GM19238 (cell line): ENCODE data around the gene AKT1.

ENCODE experiments used
- DNase-seq: peaks from one replicate; pipeline ENCODE4 v3.0.0; 2011; ENCODE audit warnings: low spot score; ENCODE audit not compliant: insufficient read length

The AKT1 gene

DNA sequence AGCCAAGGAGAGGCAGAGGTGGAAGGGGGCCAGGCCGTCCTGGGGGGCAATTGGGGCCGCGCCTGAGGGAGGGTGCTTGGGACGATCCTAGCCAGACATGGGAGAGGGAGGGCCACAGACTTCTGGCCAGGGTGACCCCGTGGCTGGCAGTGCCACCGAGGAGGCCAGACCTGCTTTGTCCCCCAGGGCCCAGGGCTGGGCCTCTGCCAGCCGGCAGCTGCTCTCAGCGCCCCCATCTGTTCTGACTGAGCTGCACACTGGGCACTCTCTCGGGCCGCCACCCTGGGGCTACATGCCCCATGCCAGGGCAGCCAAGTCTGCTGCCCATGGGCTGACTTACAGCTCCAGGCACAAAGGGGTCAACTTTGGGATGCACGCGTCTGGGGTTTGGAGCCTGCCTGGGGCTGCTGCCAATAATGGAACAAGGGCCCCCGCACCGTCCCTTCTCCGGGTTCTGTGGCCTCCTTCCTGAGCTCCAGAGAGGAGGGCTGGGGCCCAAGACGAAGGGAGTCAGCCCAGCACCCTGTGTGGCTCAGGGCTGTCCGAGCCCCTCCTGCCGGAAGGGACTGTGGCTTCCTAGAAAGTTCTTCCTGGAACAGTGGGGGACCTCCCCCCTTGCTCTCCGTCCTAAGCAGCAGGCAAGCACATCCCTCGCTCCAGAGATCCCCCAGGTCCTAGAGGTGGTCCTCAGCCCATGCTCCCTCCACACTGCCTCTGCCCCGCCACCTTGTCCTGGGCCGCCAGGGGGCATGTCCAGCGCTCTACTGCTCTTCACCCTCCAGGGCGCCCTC is 70.4 kb downstream of the AKT1 start:
- DNase-seq = no peak

DNA sequence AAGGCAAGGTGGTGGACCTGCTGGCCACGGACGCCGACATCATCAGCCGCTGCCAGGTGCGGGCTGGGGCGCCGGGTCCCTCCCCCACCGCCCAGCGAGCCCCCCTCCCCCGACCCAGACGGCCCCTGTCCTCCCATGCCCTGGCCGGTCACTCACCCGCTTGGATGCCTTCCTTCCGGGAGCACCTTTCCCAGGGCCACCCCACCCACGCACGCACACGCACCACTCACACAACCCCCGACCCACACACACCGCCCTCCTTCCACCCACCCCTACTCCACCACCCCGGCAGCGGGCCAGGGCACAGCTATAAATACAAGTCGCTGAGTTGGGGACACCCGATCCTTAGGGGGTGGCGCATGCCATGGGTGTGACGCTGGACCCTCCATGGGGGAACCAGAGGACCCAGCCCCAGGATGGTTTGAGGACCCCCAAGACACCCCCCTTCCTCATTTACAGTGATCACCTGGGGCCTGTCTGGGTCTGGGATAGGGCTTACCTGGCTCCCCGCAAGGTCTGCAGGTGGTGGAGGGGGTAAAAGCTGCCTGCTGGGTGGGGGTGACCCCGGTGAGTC is 71.1 kb downstream of the AKT1 start:
- DNase-seq = no peak

DNA sequence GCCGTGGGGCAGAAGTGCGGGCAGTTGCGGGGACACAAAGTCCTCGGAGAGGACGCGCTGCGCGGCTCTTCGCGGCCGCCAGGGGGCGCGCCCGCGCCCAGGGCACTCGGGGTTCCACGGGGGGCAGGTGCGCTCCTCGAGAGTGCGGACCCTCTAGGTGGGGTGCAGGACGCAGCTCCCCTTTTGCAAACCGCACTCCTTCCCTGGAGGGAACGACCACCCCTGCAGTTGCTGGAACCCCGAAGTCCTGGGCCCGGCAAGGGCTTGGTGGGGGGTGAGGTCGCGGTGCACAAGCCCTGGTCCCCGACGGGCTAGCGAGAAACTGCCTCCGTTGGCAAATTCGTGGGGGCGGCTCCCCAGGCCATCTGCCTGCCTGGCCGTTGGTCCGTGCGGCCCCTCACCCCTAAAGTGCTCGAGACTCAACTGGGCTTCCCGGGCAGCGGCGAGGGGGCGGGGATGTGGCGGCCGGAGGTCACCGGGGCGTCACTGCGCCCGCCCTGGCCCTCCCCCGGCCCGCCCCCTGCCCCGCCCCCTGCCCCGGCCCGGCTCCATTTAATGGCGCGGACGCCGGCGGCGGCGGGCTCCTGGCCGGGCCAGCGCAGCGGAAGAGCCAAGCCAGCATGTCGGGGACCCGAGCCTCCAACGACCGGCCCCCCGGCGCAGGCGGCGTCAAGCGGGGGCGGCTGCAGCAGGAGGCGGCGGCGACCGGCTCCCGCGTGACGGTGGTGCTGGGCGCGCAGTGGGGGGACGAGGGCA is 71.7 kb downstream of the AKT1 start, which contains the start of gene ADSS1:
TSS of gene ADSS1 (plus strand) at position 579 of the 756 bp plus-strand sequence. CDS start at position 621, 42 bp downstream.
- DNase-seq = peak; percentile 95

DNA sequence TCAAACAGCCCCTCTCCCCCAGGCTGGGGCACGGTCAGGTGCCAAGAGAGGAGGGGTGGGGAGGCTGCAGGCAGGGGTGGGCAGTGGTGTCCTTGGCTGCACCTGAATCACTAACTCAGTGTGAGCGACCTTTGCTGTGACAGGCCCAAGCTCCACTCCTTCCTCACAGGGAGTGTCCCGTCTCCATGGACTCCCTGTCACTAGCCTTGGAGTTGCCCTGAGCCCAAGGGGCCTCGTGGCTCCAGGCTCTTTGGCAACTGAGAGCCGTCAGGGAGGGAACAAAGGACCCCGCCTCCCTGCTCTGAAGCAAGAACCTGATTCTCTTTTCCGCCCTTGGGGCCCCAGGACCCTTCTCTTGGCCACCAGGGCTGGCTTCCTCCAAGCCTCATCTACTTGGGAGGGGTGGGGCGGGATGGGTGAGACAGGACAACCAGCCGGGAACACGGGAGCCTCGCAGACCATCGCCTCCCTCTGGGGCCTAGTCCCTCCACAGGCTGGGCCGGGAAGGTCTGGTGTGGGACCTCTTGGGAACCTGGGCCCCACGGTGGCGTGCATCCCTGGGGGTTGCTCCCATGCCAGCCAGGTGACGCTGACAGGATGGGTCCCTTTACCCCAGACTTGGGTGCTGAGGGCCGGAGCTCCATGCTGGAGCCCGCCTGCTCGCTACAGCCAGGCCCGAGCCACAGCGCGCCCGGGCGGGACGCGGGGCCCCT is 72.5 kb downstream of the AKT1 start:
- no peak for DNase-seq

DNA sequence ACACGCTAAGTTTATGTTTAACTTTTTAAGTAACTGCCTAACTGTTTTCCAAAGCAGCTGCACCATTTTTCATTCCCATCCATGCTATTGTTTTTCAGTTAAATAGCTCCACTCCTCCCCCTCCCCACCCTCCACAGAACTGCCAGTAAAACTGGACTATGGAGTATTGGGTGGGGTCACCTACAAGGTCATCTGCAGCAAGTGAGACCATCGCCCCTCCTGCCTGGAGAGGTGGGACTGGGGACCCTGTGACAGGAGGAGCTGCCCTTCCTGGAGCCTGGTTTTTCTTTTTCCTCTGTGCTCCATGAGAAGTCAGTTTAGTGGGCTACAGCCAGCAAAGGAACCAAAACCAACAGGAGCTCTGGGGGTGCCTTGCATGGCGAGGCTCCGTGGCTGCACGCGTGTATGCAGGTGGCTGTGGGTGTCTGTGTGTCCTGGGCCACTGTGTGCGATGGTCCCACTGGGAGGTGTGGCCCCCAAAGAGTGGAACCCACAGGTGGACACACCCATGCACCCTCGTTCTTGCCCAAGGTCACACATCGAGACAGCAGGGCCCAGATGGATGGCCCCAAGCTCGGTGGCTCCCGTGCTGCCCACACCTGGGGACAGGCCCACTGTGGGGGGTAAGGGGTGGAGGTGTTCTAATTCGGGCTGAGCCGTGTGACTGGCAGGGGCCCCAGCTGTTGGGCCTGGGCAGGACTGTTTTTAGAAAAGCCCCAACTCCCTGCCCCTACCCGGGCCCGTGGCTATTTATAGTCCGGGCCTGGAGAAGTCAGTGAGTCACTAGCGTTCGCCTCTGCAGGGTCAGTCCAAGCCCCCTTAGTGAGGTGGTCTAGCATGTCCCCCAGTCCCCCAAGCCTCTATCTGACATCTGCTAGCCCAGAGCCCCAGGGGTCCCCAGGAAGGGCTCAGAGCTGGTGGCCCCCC is 73.8 kb downstream of the AKT1 start:
- no peak for DNase-seq
